Keratinocyte (primary cell): ENCODE data around the gene SMIM24.

Source experiments
- CTCF ChIP-seq, 3 experiments: IDR thresholded peaks in 1 of 3; conservative IDR thresholded peaks in 1 of 3; optimal IDR thresholded peaks in 1 of 3; 2 replicates in 2 of 3; 3 replicates in 1 of 3; pipeline versions ENCODE3 to v1.5.1; 2011; ENCODE audit warnings: low read length in 3 of 3, mild to moderate bottlenecking in 3 of 3, moderate library complexity in 2 of 3, control low read depth in 1 of 3, inconsistent platforms in 1 of 3; ENCODE audit not compliant: insufficient read depth in 2 of 3; ENCODE audit errors: extremely low read depth in 1 of 3
- EZH2 ChIP-seq: IDR thresholded peaks from one replicate; pipeline ENCODE4 v1.6.1; 2012; ENCODE audit warnings: inconsistent platforms, mild to moderate bottlenecking, low read length, moderate library complexity

GRCh38 chr19:3519126-3519525 lies 38.8 kb upstream of the SMIM24 start:
- TF ChIP-seq CTCF (optimal IDR thresholded peaks at IDR 0.05 in 1 of 3, IDR thresholded peaks at IDR 0.05 in 1 of 3, conservative IDR thresholded peaks at IDR 0.05 in 1 of 3; ENCODE audit: extremely low read depth in 1 of 3, insufficient read depth in 2 of 3, low read length in 3 of 3) (no peak), EZH2 (no peak)
